GM06990 (cell line): ENCODE measurements around the gene SIGLEC9.

ENCODE experiments used
- DNase-seq: peaks from one replicate; pipeline ENCODE4 v3.0.0-alpha.2; 2011; ENCODE audit not compliant: insufficient read length; ENCODE audit errors: extremely low read depth
- H3K27me3 ChIP-seq: replicated peaks from 2 replicates; pipeline ENCODE4 v1.6.0; 2011; ENCODE audit warnings: low read length; ENCODE audit not compliant: control insufficient read depth, insufficient read depth
- H3K36me3 ChIP-seq: 2 replicates; pipeline ENCODE4 v1.5.1; 2011; ENCODE audit warnings: low read length; ENCODE audit not compliant: control insufficient read depth, insufficient read depth
- H3K4me3 ChIP-seq: replicated peaks from 2 replicates; pipeline ENCODE4 v1.5.1; 2011; ENCODE audit warnings: low read depth, mild to moderate bottlenecking, control low read depth, low read length
- CTCF ChIP-seq: IDR thresholded peaks from 2 replicates; pipeline ENCODE4 v1.5.1; 2011; ENCODE audit warnings: low read length, control low read depth, mild to moderate bottlenecking, inconsistent platforms; ENCODE audit not compliant: insufficient read depth, poor library complexity, severe bottlenecking

The SIGLEC9 gene

GRCh38 chr19:51124729-51125128, at the start of gene SIGLEC9:
Gene SIGLEC9, plus strand, starts transcription at chr19:51124906. Its CDS starts 69 bp downstream, at chr19:51124975.
- H3K27me3 ChIP-seq, result 0 out of 2 replicates have a peak, but pooled peaks cover 3% of the 10 kb centered on the region
- no peak for DNase-seq
- no peak within 1 kb of the TSS for H3K4me3 ChIP-seq
- H3K36me3 ChIP-seq, result no peaks in the 10 kb centered on the region
- no peak for TF ChIP-seq CTCF

- H3K4me3 ChIP-seq, result no peak overlapping the region
- H3K27me3 ChIP-seq, result no peaks in the 10 kb centered on the region
- no peak for DNase-seq
- no peak for TF ChIP-seq CTCF
- H3K36me3 ChIP-seq, result no peaks in the 10 kb centered on the region
Observed at GRCh38 chr19:51075998-51076397, 48.7 kb upstream of the SIGLEC9 start.

- H3K36me3 ChIP-seq, result no peaks in the 10 kb centered on the region
- TF ChIP-seq CTCF, result no peak
- H3K27me3 ChIP-seq, result no peaks in the 10 kb centered on the region; the same call in 1 of the 2 replicates
- no peak for DNase-seq
- H3K4me3 ChIP-seq, result no peak overlapping the region
Observed at GRCh38 chr19:51076631-51077213, 48.0 kb upstream of the SIGLEC9 start.

- no peaks in the 10 kb centered on the region for H3K36me3 ChIP-seq
- no peak overlapping the region for H3K4me3 ChIP-seq
- no peak for TF ChIP-seq CTCF
- H3K27me3 ChIP-seq, result no peaks in the 10 kb centered on the region; the same call in 1 of the 2 replicates
- no peak for DNase-seq
Observed at GRCh38 chr19:51078104-51078503, 46.6 kb upstream of the SIGLEC9 start.

GRCh38 chr19:51078731-51079130, 46.0 kb upstream of the SIGLEC9 start:
- no peak overlapping the region for H3K4me3 ChIP-seq
- no peaks in the 10 kb centered on the region; the same call in 1 of the 2 replicates for H3K27me3 ChIP-seq
- no peak for DNase-seq
- H3K36me3 ChIP-seq, result no peaks in the 10 kb centered on the region
- TF ChIP-seq CTCF, result no peak
